Type B pancreatic cell (in vitro differentiated cells): ENCODE measurements around the gene SLC9A7. TPM values are rescaled to one million over a fixed set of nuclear protein-coding genes. Genes with fewer than 3 reads are reported as not detected.

Experiments
- DNase-seq: peaks from one replicate; pipeline ENCODE4 v3.0.0; 2021; ENCODE audit warnings: mixed read lengths; ENCODE audit not compliant: unreplicated experiment; ENCODE audit errors: extremely low spot score
- H3K27ac Mint-ChIP-seq: 2 replicates; pipeline ENCODE4 v1.8.0; 2021; ENCODE audit warnings: mild to moderate bottlenecking, mixed read lengths
- H3K27me3 Mint-ChIP-seq: 2 replicates; pipeline ENCODE4 v1.8.0; 2021; ENCODE audit warnings: mixed read lengths
- H3K36me3 Mint-ChIP-seq: 2 replicates; pipeline ENCODE4 v1.8.0; 2021; ENCODE audit warnings: mixed read lengths
- H3K4me1 Mint-ChIP-seq: one replicate; pipeline ENCODE4 v1.8.0; 2021; ENCODE audit warnings: mixed read lengths; ENCODE audit not compliant: unreplicated experiment
- H3K4me3 Mint-ChIP-seq: 2 replicates; pipeline ENCODE4 v1.8.0; 2021; ENCODE audit warnings: mild to moderate bottlenecking, mixed read lengths
- H3K9me3 Mint-ChIP-seq: 2 replicates; pipeline ENCODE4 v1.8.0; 2021; ENCODE audit warnings: mixed read lengths
- CTCF ChIP-seq: fragments of 200-600 bp; sonication (generic); conservative IDR thresholded peaks from 2 replicates; pipeline ENCODE4 v1.5.0; 2021; ENCODE audit warnings: antibody characterized with exemption, mild to moderate bottlenecking
- total RNA-seq: library from RNA; stranded (reverse); gene quantifications from 2 replicates; pipeline ENCODE4 v1.2.1, GENCODE V29; 2021; ENCODE audit warnings: low replicate concordance

Gene SLC9A7
- total RNA-seq, 1 donor from 2014 or later = 7.5 TPM

- Mint-ChIP-seq H3K4me3 (no peak overlapping the region), H3K4me1 (peaks cover 5% of the 10 kb centered on the region), H3K36me3 (no peaks in the 10 kb centered on the region), H3K9me3 (no peaks in the 10 kb centered on the region), H3K27ac (no peak overlapping the region), H3K27me3 (no peaks in the 10 kb centered on the region)
- TF ChIP-seq CTCF = no peak
- no peak for DNase-seq
Measured at GRCh38 chrX:46649421-46650260, 109.3 kb downstream of the SLC9A7 start.

GRCh38 chrX:46648660-46649059, 110.3 kb downstream of the SLC9A7 start:
- Mint-ChIP-seq H3K27ac (no peak overlapping the region), H3K27me3 (no peaks in the 10 kb centered on the region), H3K9me3 (no peaks in the 10 kb centered on the region), H3K4me3 (no peak overlapping the region), H3K36me3 (no peaks in the 10 kb centered on the region), H3K4me1 (peaks cover 5% of the 10 kb centered on the region)
- TF ChIP-seq CTCF = no peak
- no peak for DNase-seq

- no peak overlapping the region for H3K27ac Mint-ChIP-seq
- H3K9me3 Mint-ChIP-seq = no peaks in the 10 kb centered on the region
- no peaks in the 10 kb centered on the region for H3K36me3 Mint-ChIP-seq
- no peak for DNase-seq
- H3K4me3 Mint-ChIP-seq = no peak overlapping the region
- no peaks in the 10 kb centered on the region for H3K27me3 Mint-ChIP-seq
- TF ChIP-seq CTCF = no peak
- peaks cover 5% of the 10 kb centered on the region for H3K4me1 Mint-ChIP-seq
Measured at GRCh38 chrX:46647251-46647650, 111.7 kb downstream of the SLC9A7 start.

GRCh38 chrX:46645614-46646013, 113.3 kb downstream of the SLC9A7 start:
- Mint-ChIP-seq H3K4me3 (no peak overlapping the region), H3K9me3 (no peaks in the 10 kb centered on the region), H3K27me3 (no peaks in the 10 kb centered on the region), H3K36me3 (no peaks in the 10 kb centered on the region), H3K4me1 (peaks cover 5% of the 10 kb centered on the region), H3K27ac (no peak overlapping the region)
- DNase-seq = no peak
- TF ChIP-seq CTCF = no peak

- Mint-ChIP-seq H3K36me3 (no peaks in the 10 kb centered on the region), H3K9me3 (no peaks in the 10 kb centered on the region), H3K4me1 (no peaks in the 10 kb centered on the region), H3K27ac (no peak overlapping the region), H3K27me3 (no peaks in the 10 kb centered on the region), H3K4me3 (no peak overlapping the region)
- no peak for DNase-seq
- TF ChIP-seq CTCF = no peak
Measured at GRCh38 chrX:46643636-46644035, 115.3 kb downstream of the SLC9A7 start.
